ENCODE measurements around the gene HEY2.
A peak's percentile ranks its signal among the peaks of the same experiment; 100 is the strongest.

HEY2 gene

GRCh38 chr6:125754566-125754965 lies 5.1 kb downstream of the HEY2 start:
- TF ChIP-seq, protein P1, sequence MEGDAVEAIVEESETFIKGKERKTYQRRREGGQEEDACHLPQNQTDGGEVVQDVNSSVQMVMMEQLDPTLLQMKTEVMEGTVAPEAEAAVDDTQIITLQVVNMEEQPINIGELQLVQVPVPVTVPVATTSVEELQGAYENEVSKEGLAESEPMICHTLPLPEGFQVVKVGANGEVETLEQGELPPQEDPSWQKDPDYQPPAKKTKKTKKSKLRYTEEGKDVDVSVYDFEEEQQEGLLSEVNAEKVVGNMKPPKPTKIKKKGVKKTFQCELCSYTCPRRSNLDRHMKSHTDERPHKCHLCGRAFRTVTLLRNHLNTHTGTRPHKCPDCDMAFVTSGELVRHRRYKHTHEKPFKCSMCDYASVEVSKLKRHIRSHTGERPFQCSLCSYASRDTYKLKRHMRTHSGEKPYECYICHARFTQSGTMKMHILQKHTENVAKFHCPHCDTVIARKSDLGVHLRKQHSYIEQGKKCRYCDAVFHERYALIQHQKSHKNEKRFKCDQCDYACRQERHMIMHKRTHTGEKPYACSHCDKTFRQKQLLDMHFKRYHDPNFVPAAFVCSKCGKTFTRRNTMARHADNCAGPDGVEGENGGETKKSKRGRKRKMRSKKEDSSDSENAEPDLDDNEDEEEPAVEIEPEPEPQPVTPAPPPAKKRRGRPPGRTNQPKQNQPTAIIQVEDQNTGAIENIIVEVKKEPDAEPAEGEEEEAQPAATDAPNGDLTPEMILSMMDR (IDR thresholded peaks at IDR 0.05; ENCODE audit: low read depth, low read length, missing control alignments) = no peak
- in situ Hi-C loops (cut with HindIII; ENCODE audit: low pct_ligation_motif_present, low sequenced_read_pairs) = loop anchor here (5.0 kb wide), 1 partner anchor 442 kb away; no protein-coding TSS in a partner anchor
- Histone ChIP-seq H3K27me3 (replicated peaks) (no peaks in the 10 kb centered on the region), H3K4me3 (ENCODE audit: low read depth, low read length) (no peak overlapping the region), H3K27ac (no peak overlapping the region), H3K36me3 (replicated peaks) (no peaks in the 10 kb centered on the region)
- DNase-seq = no peak

DNA sequence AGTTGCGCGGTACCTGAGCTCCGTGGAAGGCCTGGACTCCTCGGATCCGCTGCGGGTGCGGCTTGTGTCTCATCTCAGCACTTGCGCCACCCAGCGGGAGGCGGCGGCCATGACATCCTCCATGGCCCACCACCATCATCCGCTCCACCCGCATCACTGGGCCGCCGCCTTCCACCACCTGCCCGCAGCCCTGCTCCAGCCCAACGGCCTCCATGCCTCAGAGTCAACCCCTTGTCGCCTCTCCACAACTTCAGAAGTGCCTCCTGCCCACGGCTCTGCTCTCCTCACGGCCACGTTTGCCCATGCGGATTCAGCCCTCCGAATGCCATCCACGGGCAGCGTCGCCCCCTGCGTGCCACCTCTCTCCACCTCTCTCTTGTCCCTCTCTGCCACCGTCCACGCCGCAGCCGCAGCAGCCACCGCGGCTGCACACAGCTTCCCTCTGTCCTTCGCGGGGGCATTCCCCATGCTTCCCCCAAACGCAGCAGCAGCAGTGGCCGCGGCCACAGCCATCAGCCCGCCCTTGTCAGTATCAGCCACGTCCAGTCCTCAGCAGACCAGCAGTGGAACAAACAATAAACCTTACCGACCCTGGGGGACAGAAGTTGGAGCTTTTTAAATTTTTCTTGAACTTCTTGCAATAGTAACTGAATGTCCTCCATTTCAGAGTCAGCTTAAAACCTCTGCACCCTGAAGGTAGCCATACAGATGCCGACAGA lies 9.9 kb downstream of the HEY2 start:
- no peaks in the 10 kb centered on the region for H3K36me3 ChIP-seq (replicated peaks)
- peak overlapping the region; percentile 52 for H3K4me3 ChIP-seq (ENCODE audit: low read depth, low read length)
- in situ Hi-C loops (cut with HindIII; ENCODE audit: low pct_ligation_motif_present, low sequenced_read_pairs) = no loop called here
- peak; percentile 51 for DNase-seq
- no peaks in the 10 kb centered on the region for H3K27me3 ChIP-seq (replicated peaks)
- no peak overlapping the region for H3K27ac ChIP-seq
- TF ChIP-seq, protein P1 (IDR thresholded peaks at IDR 0.05; ENCODE audit: low read depth, low read length, missing control alignments) = peak; percentile 82

GRCh38 chr6:125759959-125760457 lies 10.6 kb downstream of the HEY2 start:
- no peak for DNase-seq
- H3K27me3 ChIP-seq (replicated peaks) = no peaks in the 10 kb centered on the region
- no peak overlapping the region for H3K4me3 ChIP-seq (ENCODE audit: low read depth, low read length)
- in situ Hi-C loops (cut with HindIII; ENCODE audit: low pct_ligation_motif_present, low sequenced_read_pairs) = no loop called here
- TF ChIP-seq, protein P1 (IDR thresholded peaks at IDR 0.05; ENCODE audit: low read depth, low read length, missing control alignments) = no peak
- H3K27ac ChIP-seq = no peak overlapping the region
- H3K36me3 ChIP-seq (replicated peaks) = no peaks in the 10 kb centered on the region

DNA sequence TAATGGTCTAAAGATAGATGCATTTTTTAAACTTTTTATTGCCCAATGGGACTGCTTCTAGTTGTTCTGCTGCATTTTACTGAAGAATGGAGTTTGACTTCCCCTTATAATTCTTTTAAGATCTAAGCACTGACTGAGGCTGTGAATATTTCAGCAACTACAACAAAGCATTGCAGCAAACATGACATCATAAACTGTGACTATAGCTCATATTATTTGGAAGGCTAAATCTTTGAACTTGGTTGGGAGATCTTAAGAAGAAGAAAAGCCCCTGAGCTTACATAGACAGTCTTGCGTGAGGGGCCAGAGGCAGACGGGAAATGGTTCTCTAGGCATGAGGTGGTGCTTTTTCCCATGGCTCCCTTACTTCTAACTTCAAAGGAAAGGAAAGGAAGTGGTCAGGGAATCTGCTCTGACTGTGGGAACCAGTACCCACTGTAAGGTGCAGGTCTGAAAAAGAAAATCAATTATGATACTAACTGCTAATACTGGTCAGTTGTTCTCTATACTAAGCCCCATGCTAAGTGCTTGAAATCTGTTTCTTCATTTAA lies 14.8 kb downstream of the HEY2 start:
- DNase-seq = no peak
- Histone ChIP-seq H3K27me3 (replicated peaks) (no peaks in the 10 kb centered on the region), H3K4me3 (ENCODE audit: low read depth, low read length) (no peak overlapping the region), H3K27ac (no peak overlapping the region), H3K36me3 (replicated peaks) (no peaks in the 10 kb centered on the region)
- TF ChIP-seq, protein P1 (IDR thresholded peaks at IDR 0.05; ENCODE audit: low read depth, low read length, missing control alignments) = no peak
- in situ Hi-C loops (cut with HindIII; ENCODE audit: low pct_ligation_motif_present, low sequenced_read_pairs) = no loop called here

DNA sequence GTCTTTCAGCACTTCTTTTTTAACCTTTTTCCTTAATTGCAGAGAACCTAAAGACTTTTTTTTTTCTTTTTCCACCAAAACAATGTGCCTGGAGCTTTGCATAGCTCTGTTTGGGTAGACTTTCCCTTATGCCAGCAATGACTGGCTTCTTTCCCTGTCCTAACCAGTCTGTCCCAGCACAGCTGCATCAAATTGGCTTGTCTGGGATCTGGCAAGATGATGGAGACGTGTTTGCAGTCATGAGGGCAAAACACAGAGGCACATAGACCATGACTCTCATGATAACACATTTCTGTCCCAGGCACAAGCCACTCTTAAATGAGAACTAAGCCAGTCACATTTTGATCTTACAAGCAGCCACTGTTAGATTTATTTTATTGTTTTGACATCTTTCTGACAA lies 16.5 kb downstream of the HEY2 start:
- H3K27me3 ChIP-seq (replicated peaks) = no peaks in the 10 kb centered on the region
- in situ Hi-C loops (cut with HindIII; ENCODE audit: low pct_ligation_motif_present, low sequenced_read_pairs) = no loop called here

More for the DNA sequence above, 16.5 kb downstream of the HEY2 start:
- DNase-seq = no peak
- Histone ChIP-seq H3K4me3 (ENCODE audit: low read depth, low read length) (no peak overlapping the region), H3K27ac (no peak overlapping the region), H3K36me3 (replicated peaks) (no peaks in the 10 kb centered on the region)
- TF ChIP-seq, protein P1 (IDR thresholded peaks at IDR 0.05; ENCODE audit: low read depth, low read length, missing control alignments) = no peak
